GM04503 (cell line): ENCODE results near the gene SUB1.

Experiments
- DNase-seq: peaks from one replicate; pipeline ENCODE4 v3.0.0-alpha.2; 2012; ENCODE audit warnings: low read depth

The SUB1 gene

DNA sequence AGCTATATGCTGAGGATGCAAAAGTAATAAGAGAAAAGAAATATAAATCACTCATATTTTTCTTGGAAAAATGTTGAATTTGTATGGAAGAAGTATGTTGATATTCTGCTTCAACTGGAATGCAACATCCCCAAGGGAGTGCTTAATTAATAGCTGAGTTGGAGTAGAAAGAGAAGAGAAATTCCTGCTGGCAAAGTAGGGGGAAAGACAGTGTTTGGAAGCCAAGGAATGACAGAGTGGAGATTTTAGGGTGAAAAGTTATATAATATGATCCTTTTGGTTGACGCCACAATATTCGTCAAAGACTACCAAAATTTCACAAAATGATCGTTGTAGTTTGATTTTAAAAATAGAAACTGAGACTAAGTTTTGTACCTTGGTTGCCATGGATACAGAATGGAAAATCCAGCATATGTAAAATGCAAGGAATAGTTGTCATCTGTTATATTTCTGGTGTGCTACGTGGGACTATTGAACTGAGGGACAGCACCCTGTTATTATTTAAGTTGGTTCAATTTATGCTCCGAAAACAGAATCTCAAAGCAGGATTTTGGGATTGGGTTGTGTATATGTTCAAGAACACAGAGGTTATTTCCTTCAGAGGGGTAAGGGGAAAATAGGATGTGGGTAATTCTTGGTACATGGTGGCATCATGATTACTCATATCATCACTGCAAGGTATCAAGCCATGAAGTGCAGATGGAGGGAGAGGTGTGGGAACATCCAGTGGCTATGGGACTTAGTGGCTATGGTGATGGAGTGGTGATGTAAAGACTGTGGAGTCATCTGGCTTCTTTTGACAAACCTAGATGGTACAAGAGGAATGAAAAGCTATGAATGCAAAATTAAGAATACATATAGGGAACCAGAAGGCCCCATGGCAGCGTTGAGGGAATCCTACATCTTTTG lies 61.0 kb downstream of the SUB1 start:
- DNase-seq = no peak

DNA sequence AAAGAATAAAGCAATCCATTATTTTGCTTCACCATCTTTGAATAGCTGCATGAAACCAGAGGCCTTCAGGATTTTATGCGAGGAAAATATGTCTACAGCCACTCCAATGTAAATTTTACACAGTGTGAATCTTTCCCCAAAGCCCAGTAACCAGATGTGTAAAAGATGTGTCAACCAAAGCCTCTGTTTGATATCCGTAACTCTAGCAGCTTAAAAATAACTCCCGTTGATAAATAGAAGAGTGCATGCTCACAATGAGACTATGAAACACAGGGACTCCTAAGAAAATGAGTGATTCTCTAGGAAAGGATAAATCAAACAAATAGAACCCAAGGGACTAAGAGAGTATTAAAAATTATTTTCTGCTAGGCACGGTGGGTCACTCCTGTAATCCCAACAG lies 65.7 kb downstream of the SUB1 start:
- no peak for DNase-seq

DNA sequence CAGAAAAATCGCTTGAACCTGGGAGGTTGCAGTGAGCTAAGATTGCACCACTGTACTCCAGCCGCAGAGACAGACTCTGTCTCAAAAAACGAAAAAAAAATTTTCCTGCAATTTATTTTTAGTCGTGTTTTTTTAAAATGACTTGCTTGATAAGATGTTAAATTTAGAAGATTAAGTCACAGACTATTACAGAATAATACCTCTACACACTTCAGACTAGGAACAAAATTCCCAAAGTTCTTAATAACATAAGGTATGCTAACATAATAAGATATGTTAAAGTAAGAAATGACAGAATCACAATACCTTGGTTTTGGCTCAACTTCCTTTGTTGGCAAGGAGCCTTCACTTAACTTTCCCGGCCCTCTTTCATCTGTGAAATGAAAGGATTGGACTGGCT lies 66.3 kb downstream of the SUB1 start:
- DNase-seq = no peak
